WTC11 (cell line): ENCODE data around the gene MDN1. TPM values are rescaled to one million over a fixed set of nuclear protein-coding genes. Genes with fewer than 3 reads are reported as not detected.

ENCODE experiments used
- ATAC-seq: fragments of 200-7000 bp; cut with Tn5 transposase; 2 replicates; pipeline ENCODE4 v1.10.0; 2021; ENCODE audit warnings: mild to moderate bottlenecking, moderate library complexity
- Bru-seq: library from RNA; stranded (reverse); fragments of 400-500 nt; gene quantifications from one replicate; lab custom pipeline; 2021; lab: Mats Ljungman, UMichigan
- CTCF ChIA-PET: fragments of 300-600 bp; sonication (Branson Sonifier 250); formaldehyde crosslinking; loops from one replicate; lab custom pipeline; 2021; ENCODE audit warnings: antibody characterized with exemption; lab: Charles Lee
- POLR2A ChIA-PET: fragments of 350-600 bp; sonication (Branson Sonifier 250); formaldehyde crosslinking; loops from one replicate; lab custom pipeline; 2021; ENCODE audit warnings: antibody characterized with exemption; lab: Charles Lee
- DNase-seq: peaks from one replicate; pipeline ENCODE4 v3.0.0; 2021; ENCODE audit warnings: low spot score
- H3K27ac Mint-ChIP-seq: 2 replicates; pipeline ENCODE4 v1.8.0; 2021; ENCODE audit warnings: mixed read lengths
- H3K27me3 Mint-ChIP-seq: 2 replicates; pipeline ENCODE4 v1.8.0; 2021; ENCODE audit warnings: low read depth, mild to moderate bottlenecking, moderate library complexity, mixed read lengths
- H3K36me3 Mint-ChIP-seq: 2 replicates; pipeline ENCODE4 v1.8.0; 2021; ENCODE audit warnings: mixed read lengths
- H3K4me1 Mint-ChIP-seq: 2 replicates; pipeline ENCODE4 v1.8.0; 2022; ENCODE audit warnings: mixed read lengths
- H3K4me3 Mint-ChIP-seq: 2 replicates; pipeline ENCODE4 v1.8.0; 2021; ENCODE audit warnings: mild to moderate bottlenecking, moderate library complexity, mixed read lengths
- H3K9me3 Mint-ChIP-seq: 2 replicates; pipeline ENCODE4 v1.8.0; 2021; ENCODE audit warnings: mixed read lengths
- AFF4 ChIP-seq: sonication (generic); formaldehyde crosslinking; IDR thresholded peaks from 2 replicates; pipeline ENCODE4 v1.8.1; 2023; ENCODE audit warnings: mild to moderate bottlenecking, missing genetic modification reagents, borderline replicate concordance
- ERG ChIP-seq: fragments of 250-450 bp; sonication (Bioruptor Pico); IDR thresholded peaks from 2 replicates; pipeline ENCODE4 v1.8.0; 2021; ENCODE audit warnings: mild to moderate bottlenecking
- ESRRA ChIP-seq: sonication (generic); formaldehyde crosslinking; IDR thresholded peaks from 2 replicates; pipeline ENCODE4 v1.8.1; 2022; ENCODE audit warnings: mild to moderate bottlenecking, missing genetic modification reagents, borderline replicate concordance
- FOXP1 ChIP-seq: sonication (generic); formaldehyde crosslinking; IDR thresholded peaks from 2 replicates; pipeline ENCODE4 v1.8.0; 2022; ENCODE audit warnings: missing genetic modification reagents, mild to moderate bottlenecking, moderate library complexity, borderline replicate concordance
- GABPB1 ChIP-seq: sonication (generic); formaldehyde crosslinking; IDR thresholded peaks from 2 replicates; pipeline ENCODE4 v1.8.1; 2023; ENCODE audit warnings: mild to moderate bottlenecking, missing genetic modification reagents
- HMGA2 ChIP-seq: fragments of 250-450 bp; sonication (Bioruptor Pico); IDR thresholded peaks from 2 replicates; pipeline ENCODE4 v1.4.0; 2021; ENCODE audit warnings: mild to moderate bottlenecking, moderate library complexity
- IRF1 ChIP-seq: sonication (generic); formaldehyde crosslinking; IDR thresholded peaks from 2 replicates; pipeline ENCODE4 v1.8.0; 2023; ENCODE audit warnings: missing genetic modification reagents
- NFATC4 ChIP-seq: fragments of 250-450 bp; sonication (Bioruptor Pico); IDR thresholded peaks from 2 replicates; pipeline ENCODE4 v1.9.0; 2021; ENCODE audit warnings: mild to moderate bottlenecking
- NFYB ChIP-seq: sonication (generic); formaldehyde crosslinking; conservative IDR thresholded peaks from 2 replicates; pipeline ENCODE4 v1.8.0; 2022; ENCODE audit warnings: low read depth, missing genetic modification reagents
- NR3C1 ChIP-seq: sonication (generic); formaldehyde crosslinking; conservative IDR thresholded peaks from 2 replicates; pipeline ENCODE4 v1.8.1; 2023; ENCODE audit warnings: low read depth, mild to moderate bottlenecking, missing genetic modification reagents
- PRDM15 ChIP-seq: sonication (generic); formaldehyde crosslinking; IDR thresholded peaks from 2 replicates; pipeline ENCODE4 v1.8.0; 2022; ENCODE audit warnings: missing genetic modification reagents
- PRRX2 ChIP-seq: fragments of 250-450 bp; sonication (Bioruptor Pico); IDR thresholded peaks from 2 replicates; pipeline ENCODE4 v1.8.0; 2021; ENCODE audit warnings: mild to moderate bottlenecking
- RELA ChIP-seq: sonication (generic); formaldehyde crosslinking; IDR thresholded peaks from 2 replicates; pipeline ENCODE4 v1.8.1; 2022; ENCODE audit warnings: missing genetic modification reagents, mild to moderate bottlenecking, borderline replicate concordance
- RORB ChIP-seq: fragments of 250-450 bp; sonication (Bioruptor Pico); IDR thresholded peaks from 2 replicates; pipeline ENCODE4 v1.9.0; 2021; ENCODE audit warnings: mild to moderate bottlenecking
- SMAD4 ChIP-seq: sonication (generic); formaldehyde crosslinking; IDR thresholded peaks from 2 replicates; pipeline ENCODE4 v1.8.0; 2022; ENCODE audit warnings: mild to moderate bottlenecking, missing genetic modification reagents
- TEAD4 ChIP-seq: sonication (generic); formaldehyde crosslinking; IDR thresholded peaks from 2 replicates; pipeline ENCODE4 v1.8.0; 2022; ENCODE audit warnings: mild to moderate bottlenecking, missing genetic modification reagents
- TP53 ChIP-seq: sonication (generic); formaldehyde crosslinking; IDR thresholded peaks from 2 replicates; pipeline ENCODE4 v1.8.1; 2023; ENCODE audit warnings: mild to moderate bottlenecking, missing genetic modification reagents
- ZMAT4 ChIP-seq: fragments of 250-450 bp; sonication (Bioruptor Pico); IDR thresholded peaks from 2 replicates; pipeline ENCODE4 v1.9.0; 2021; ENCODE audit warnings: mild to moderate bottlenecking
- ZNF317 ChIP-seq: sonication (generic); formaldehyde crosslinking; IDR thresholded peaks from 2 replicates; pipeline ENCODE4 v1.8.1; 2023; ENCODE audit warnings: low read depth, mild to moderate bottlenecking, moderate library complexity, missing genetic modification reagents, borderline replicate concordance
- ZNF396 ChIP-seq: fragments of 250-450 bp; sonication (Bioruptor Pico); IDR thresholded peaks from 2 replicates; pipeline ENCODE4 v1.8.0; 2021; ENCODE audit warnings: mild to moderate bottlenecking, moderate library complexity, borderline replicate concordance
- ZNF425 ChIP-seq: fragments of 250-450 bp; sonication (Bioruptor Pico); conservative IDR thresholded peaks from 2 replicates; pipeline ENCODE4 v1.9.0; 2021; ENCODE audit warnings: mild to moderate bottlenecking
- ZNF671 ChIP-seq: fragments of 250-450 bp; sonication (Bioruptor Pico); IDR thresholded peaks from 2 replicates; pipeline ENCODE4 v1.8.0; 2021; ENCODE audit warnings: mild to moderate bottlenecking
- long read RNA-seq, 3 experiments: library from RNA in 1 of 3; library from capped mRNA in 1 of 3; library from polyadenylated mRNA in 1 of 3; unstranded in 2 of 3; stranded (forward) in 1 of 3; transcript quantifications; one replicate each; pipeline ENCODE4 v2.0.0, GENCODE V29; 2021
- total RNA-seq: library from RNA; stranded (reverse); gene quantifications from 3 replicates; pipeline ENCODE4 v1.2.3, GENCODE V29; 2021

The MDN1 gene
- total RNA-seq (146 to 195 TPM (median 146 TPM) in 3 replicates), Bru-seq, nascent RNA (percentile 94 among the genes with signal in this experiment)
- long read RNA-seq, experiment 1, full-length matches to known transcripts: 1 of 476 reads
- long read RNA-seq, experiment 1, partial matches to known transcripts: 411 of 476 reads
- long read RNA-seq, experiment 1, other reads (novel, unspliced or antisense): 64 of 476 reads
- long read RNA-seq, experiment 2, partial matches to known transcripts: 84 of 150 reads
- long read RNA-seq, experiment 2, other reads (novel, unspliced or antisense): 66 of 150 reads
- long read RNA-seq, experiment 3, partial matches to known transcripts: 5 of 7 reads
- long read RNA-seq, experiment 3, other reads (novel, unspliced or antisense): 2 of 7 reads

- no peaks in the 10 kb centered on the region for H3K27me3 Mint-ChIP-seq
- ATAC-seq: peak; percentile 78
- peak within 1 kb of the TSS; percentile 98 for H3K27ac Mint-ChIP-seq
- CTCF ChIA-PET: interaction anchor here (0.8 to 2.4 kb wide), 6 partner anchors 10 to 26 kb away, joined by 3 to 19 read pairs (median 5); partner anchors contain the start of gene CASP8AP2
- POLR2A ChIA-PET: interaction anchor here (1.0 to 3.0 kb wide), 6 partner anchors 10 to 76 kb away, joined by 3 to 33 read pairs (median 6); partner anchors contain the start of gene CASP8AP2
- H3K4me1 Mint-ChIP-seq: peaks cover 43% of the 10 kb centered on the region
- peak; percentile 91 for DNase-seq
- H3K9me3 Mint-ChIP-seq: no peaks in the 10 kb centered on the region
- H3K36me3 Mint-ChIP-seq: no peaks in the 10 kb centered on the region
- H3K4me3 Mint-ChIP-seq: peak within 1 kb of the TSS; percentile 92
- TF ChIP-seq GABPB1: peak; percentile 62; the same call in 1 of the 2 replicates
- no peak for TF ChIP-seq ZNF396 (CRISPR knock-in tag)
- TF ChIP-seq IRF1 (CRISPR knock-in tag): peak; percentile 88
- TF ChIP-seq ERG (CRISPR knock-in tag): no peak
- no peak for TF ChIP-seq NR3C1
- peak; percentile 78; the same call in 1 of the 2 replicates for TF ChIP-seq TP53
- 0 out of 2 replicates have a peak, but pooled peaks have one; percentile 14 for TF ChIP-seq ZNF671
- no peak for TF ChIP-seq PRRX2
- TF ChIP-seq NFATC4 (CRISPR knock-in tag): no peak
- 0 out of 2 replicates have a peak, but pooled peaks have one; percentile 46 for TF ChIP-seq ZNF317
- no peak for TF ChIP-seq ZNF425 (CRISPR knock-in tag)
- TF ChIP-seq ESRRA (CRISPR knock-in tag): no peak; the same call in 1 of the 2 replicates
- 0 out of 2 replicates have a peak, but pooled peaks have one; percentile 20 for TF ChIP-seq NFYB (CRISPR knock-in tag)
- peak; percentile 68; the same call in 1 of the 2 replicates for TF ChIP-seq RELA (CRISPR knock-in tag)
- TF ChIP-seq HMGA2 (CRISPR knock-in tag): no peak
- TF ChIP-seq SMAD4 (CRISPR knock-in tag): no peak
- peak; percentile 47; the same call in 1 of the 2 replicates for TF ChIP-seq TEAD4
- peak; percentile 93 for TF ChIP-seq FOXP1
- 0 out of 2 replicates have a peak, but pooled peaks have one; percentile 30 for TF ChIP-seq PRDM15 (CRISPR knock-in tag)
- no peak; the same call in 1 of the 2 replicates for TF ChIP-seq AFF4 (CRISPR knock-in tag)
- TF ChIP-seq RORB (CRISPR knock-in tag): no peak
- no peak for TF ChIP-seq ZMAT4 (CRISPR knock-in tag)
Observed at GRCh38 chr6:89819336-89820130, at the start of gene MDN1. Gene MDN1, minus strand, starts transcription at chr6:89819794. Its CDS starts 187 bp downstream, at chr6:89819607.
